ENCODE data around the gene INPP5K. TPM values are rescaled to one million over a fixed set of nuclear protein-coding genes. Genes with fewer than 3 reads are reported as not detected.
A peak's percentile ranks its signal among the peaks of the same experiment; 100 is the strongest.
"Not testable (repeated sequence)": the region's sequence is repeated elsewhere in the genome, so short reads cannot be mapped to it uniquely, and the experiment has no call there.

Gene INPP5K
- total RNA-seq, 1 donor from 2014 or later, result 21.4 TPM

DNA sequence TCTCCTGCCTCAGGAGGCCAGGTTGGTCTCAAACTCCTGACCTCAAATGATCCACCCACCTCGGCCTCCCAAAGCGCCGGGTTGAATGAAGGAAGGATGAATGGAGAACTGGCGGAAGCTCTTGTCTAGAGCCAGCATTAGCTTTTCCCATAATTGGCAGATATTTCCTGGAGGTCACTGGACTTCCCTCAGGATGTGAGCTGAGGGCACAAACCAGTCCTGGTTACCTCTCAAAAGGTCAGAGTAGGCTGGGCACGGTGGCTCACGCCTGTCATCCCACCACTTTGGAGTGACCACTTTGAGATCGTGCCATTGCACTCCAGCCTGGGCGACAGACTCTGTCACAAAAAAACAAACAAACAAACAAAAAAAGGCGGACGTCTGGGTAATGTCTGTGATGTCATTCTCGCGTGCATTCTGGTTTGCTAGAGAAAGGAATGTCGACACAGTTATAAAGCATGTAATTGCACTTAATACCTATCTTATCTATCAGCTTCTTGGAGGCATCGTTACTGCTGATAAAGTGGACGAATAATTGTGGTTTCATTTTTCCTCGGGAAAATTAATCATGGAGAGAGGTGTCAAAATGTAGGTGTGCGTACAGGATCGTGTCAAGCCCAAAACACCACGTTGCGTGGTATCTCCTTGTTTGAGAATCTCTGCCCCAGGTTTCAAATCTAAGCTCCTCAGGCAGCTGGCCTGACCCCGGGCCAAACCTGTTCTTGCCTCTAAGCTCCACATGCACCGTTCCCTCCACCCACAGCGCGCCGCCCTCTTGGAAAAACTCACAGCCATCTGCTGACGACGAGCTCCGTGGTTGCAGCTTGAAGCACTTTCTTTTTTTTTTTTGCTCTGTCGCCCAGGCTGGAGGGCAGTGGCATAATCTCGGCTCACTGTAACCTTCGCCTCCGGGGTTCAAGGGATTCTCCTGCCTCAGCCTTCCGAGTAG, 54.0 kb downstream of the INPP5K start:
- ATAC-seq, result no peak

DNA sequence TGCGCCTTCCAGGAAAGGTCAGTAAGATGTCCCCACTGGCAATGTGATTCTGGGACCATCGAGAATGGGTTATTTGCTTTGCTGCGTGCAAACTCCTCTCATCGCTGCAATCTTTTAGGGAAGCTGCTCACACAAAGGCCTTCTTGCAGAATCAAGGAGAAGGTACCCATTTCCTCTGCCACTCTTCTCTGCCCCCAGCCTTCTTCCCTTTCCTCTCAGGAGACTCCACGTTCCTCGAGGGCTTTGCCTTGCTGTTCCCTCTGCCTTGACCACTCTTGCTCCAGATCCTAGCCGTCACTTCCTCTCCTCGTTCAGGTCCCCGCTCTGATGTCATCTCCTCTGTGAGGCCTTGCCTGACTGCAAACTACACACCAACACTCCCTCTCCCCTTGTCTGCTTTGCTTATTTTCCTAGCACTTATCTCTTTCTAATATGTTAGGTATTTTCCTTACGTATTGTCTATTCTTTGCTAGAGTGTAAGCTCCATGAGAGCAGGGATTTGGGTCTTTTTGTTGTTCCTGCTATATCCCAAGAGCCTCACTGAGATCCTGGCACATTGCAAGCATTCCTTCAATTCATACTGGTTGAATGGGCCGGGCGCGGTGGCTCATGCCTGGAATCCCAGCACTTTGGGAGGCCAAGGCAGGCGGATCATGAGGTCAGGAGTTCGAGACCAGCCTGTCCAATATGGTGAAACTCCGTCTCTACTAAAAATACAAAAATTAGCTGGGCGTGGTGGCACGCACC, 55.0 kb downstream of the INPP5K start:
- no peak for ATAC-seq

DNA sequence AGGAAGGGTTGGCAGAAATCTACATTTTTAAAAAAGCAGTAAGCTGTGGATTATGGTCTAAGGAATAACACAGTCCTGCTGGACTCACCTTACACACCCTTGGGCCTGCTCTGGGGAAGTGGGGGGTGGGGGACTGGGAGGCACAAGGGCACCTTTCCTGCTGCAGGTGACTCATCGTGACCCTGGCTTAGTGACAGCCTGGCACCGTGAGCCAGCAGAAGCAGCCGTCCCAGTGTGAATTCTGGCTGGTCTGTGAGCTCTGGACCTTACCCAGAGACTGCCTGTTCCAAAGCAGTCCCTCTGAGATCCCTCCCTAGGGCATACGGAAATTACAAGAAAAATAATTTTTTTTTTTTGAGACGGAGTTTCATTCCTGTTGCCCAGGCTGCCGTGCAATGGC, 56.2 kb downstream of the INPP5K start:
- ATAC-seq, result peak; percentile 12

DNA sequence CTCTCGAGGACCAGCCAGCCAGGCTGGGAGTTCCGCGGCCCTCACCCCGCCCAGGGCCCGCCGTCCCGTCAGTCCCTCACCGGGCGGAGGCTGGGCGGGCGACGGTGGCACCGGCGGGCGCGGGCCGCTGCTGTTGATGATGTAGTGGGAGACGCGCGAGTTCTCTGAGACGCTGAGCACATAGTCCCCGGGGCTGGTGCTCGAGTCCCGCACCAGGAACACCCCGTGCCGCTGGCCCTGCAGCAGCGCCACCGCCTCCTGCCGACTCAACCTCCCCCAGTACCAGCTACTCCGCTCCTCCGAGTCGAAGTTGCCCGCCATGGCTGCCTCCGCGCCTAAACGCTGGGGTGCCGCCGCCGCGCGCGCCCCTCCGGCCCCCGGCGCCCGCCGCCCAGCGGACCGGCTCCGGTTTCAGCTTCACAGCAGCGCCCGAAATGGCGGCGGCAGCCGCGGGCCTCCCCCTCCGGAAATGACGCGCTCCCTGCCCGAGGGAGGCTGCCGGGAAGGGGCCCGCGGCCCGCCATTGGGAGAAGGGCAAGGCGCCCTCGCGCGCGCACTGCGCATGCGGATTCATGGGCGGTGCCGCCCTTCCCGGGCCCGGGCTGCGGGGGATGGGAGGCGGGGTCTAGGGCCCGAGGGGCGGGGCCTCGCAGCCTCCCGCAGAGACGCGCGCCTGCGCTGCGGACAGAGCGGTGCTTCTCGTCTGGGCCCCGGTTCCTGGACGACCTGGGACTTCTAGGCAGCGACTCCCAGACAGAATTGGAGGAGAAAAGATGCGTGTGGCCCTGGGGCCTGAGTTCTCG, 60.4 kb downstream of the INPP5K start, which contains the start of gene CRK:
TSS of gene CRK (minus strand) at position 436 of the 803 bp plus-strand sequence. CDS start at position 321, 115 bp downstream.
- peak; percentile 96 for ATAC-seq

DNA sequence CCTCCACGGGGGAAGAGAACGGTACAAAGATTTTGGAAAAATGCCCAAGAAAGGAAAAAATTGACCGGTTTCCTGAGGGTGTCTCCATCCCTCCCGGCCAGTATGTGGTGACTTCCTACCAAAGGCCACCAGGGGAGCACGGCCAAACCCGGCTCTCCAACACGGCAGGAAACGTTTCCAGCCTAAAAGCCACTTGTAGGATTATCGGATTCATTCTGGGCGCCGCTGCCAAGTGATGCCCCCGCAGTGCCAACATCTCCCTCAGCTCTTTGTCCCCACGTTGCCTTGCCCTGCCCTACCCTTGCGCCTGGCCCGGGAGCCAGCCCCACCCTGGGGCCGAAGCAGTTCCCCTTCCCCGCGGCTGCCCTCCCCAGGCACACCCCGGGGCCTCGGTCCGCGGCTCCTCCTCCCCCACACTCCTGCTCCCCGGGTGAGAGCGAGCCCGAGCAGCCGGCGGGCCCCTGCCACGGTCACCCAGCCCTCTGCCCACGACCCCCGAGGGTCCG, 61.1 kb downstream of the INPP5K start:
- peak; percentile 45 for ATAC-seq

DNA sequence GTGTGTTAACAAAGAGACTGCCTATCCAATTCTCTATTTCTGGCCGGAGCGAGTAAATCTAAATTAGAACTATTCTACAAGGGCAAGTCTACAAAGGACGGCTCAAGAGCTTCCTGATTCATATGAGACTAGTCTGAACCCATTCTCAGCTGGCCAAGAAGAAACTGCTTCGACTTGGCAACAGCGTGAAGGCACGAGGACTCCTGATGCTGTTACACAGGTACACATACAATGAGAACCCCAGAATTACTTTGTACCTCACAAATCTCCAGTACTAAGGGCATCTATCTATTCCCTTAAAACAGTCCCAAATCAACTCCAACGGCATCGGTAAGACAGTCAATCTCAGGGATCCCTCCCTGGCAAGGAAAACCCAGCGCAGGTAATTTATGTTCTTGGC, 61.9 kb downstream of the INPP5K start:
- no peak for ATAC-seq

DNA sequence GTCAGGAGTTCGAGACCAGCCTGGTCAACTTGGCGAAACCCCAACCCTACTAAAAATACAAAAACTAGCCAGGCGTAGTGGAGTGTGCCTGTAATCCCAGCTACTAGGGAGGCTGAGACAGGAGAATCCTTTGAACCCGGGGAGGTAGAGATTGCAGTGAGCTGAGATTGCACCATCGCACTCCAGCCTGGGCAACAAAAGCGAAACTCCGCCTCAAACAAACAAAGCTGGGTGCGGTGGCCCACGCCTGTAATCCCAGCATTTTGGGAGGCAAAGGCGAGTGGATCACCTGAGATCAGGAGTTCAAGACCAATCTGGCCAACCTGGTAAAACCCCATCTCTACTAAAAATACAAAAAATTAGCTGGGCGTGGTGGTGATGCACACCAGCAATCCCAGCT, 62.7 kb downstream of the INPP5K start:
- ATAC-seq, result not testable (repeated sequence)

DNA sequence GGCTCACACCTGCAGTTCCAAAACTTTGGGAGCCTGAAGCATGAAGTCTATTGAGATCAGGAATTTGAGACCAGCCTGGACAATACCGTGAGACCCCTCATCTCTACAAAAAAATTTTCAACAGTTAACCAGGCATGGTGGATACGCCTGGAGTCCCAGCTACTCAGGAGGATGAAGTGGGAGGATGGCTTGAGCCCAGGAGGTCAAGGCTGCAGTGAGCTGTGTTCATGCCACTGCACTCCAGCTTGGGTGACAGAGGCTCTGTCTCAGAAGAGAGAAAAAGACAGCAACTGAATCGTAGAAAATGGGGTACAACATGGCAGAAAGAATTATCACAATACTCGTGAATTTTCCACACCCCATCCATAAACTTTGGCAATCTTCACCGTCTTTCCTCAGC, 63.6 kb downstream of the INPP5K start:
- ATAC-seq, result no peak

DNA sequence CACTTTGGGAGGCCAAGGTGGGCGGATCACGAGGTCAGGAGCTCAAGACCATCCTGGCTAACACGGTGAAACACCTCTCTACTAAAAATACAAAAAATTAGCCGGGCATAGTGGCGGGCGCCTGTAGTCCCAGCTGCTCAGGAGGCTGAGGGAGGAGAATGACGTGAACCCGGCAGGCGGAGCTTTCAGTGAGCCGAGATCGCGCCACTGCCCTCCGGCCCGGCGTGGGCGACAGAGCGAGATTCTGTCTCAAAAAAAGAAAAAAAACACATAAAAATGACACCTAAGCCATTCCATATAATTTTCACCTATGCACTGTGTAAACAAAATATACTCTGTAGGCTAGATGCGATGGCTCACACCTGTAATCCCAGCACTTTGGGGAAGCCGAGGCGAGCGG, 66.2 kb downstream of the INPP5K start:
- not testable (repeated sequence) for ATAC-seq

DNA sequence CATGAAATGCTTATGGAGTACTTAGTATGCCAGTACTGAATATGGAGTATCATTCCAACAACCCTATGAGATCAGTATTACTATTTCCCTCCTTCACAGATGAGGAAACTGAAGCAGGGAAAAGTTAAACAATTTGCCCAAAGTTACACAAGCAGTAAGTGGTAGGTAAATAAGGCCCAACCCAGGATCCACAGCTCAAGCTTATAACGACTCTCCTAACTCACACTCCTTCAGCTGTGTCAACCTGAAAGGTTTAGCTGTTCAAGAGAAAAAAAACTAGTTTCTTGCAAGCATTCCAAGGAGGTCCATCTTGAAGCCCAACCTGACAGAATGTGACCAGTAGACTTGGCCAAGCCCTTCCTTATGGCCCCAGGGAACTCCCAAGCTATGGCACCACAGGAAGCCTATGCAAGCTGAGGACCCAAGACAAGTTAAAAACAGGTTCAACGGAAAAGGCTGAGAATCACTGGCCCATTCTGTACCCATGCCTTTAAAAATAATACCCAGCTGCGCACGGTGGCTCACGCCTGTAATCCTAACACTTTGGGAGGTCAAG, 66.9 kb downstream of the INPP5K start:
- peak; percentile 31 for ATAC-seq

DNA sequence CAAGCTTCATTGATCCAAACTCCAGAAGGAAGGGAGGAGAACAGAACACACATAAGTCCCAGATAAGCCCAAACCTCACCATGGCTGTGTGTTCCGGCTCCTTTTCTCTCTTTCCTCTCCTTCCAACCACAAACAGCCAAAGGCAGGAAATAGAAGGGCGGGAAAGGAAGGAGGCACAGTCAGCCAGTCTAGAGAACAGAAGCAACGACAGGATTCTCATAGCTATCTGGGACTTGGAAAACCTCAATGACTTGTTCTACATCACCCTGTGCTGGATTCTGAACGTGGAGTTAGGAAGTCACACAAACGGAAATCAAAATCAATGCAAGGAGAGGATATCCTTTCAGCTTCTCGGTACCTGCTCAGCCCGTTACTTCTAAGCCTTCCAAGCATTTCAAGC, 69.4 kb downstream of the INPP5K start:
- ATAC-seq, result no peak

DNA sequence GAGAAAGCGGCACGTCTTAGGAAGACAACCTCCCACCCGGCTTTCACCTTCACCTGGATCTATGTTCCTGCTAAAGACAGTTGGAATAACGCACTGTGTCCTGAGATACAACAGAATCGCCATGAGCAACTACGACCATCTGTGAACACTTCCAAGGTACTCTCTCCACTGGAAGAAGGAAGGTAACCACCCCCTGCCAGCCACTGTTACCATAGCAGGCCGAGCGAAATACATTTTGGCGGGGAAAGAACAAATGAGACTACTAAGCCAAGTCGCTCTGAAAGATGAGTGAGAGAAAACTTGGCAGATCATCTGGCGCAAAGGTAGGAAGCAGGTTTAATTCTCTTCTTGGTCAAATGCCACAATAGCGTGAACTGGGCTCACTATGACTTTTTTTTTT, 70.2 kb downstream of the INPP5K start:
- no peak for ATAC-seq

DNA sequence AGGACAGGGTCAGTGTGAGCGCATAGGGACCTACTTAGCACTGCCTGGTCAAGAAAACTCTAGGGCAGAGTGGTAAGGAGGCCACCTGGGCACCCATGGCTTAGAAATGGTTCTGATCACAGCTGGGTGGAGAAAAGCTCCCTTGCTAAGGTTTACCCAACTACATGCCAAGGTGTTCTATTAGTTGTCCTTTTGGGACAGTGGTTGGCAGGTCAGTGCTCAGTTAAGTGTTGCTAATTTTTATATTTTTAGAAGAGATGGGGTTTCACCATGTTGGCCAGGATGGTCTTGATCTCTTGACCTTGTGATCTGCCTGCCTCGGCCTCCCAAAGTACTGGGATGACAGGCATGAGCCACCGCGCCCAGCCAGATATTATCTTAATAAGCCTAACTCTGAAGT, 70.7 kb downstream of the INPP5K start:
- not testable (repeated sequence) for ATAC-seq

Other genes with a start within 250 kb of the INPP5K start
- gene BHLHA9, start 246.2 kb downstream of the INPP5K start, total RNA-seq, result not detected
- not detected for gene TRARG1, start 236.9 kb downstream of the INPP5K start, total RNA-seq
- gene YWHAE, start 116.4 kb downstream of the INPP5K start, total RNA-seq, result 483 TPM
- gene CRK, start 60.4 kb downstream of the INPP5K start, total RNA-seq, result 42.2 TPM
- gene MYO1C, start 23.9 kb downstream of the INPP5K start, total RNA-seq, result 94.2 TPM
- gene PITPNA, start 46.2 kb upstream of the INPP5K start, total RNA-seq, result 94.4 TPM
- gene SLC43A2, start 112.2 kb upstream of the INPP5K start, total RNA-seq, result 3.6 TPM
- 2.3 TPM for gene SCARF1, start 129.1 kb upstream of the INPP5K start, total RNA-seq
- 5.3 TPM for gene RILP, start 133.3 kb upstream of the INPP5K start, total RNA-seq
- 171 TPM for gene PRPF8, start 168.3 kb upstream of the INPP5K start, total RNA-seq
- gene TLCD2, start 193.8 kb upstream of the INPP5K start, total RNA-seq, result 10.9 TPM
- gene WDR81, start 208.1 kb upstream of the INPP5K start, total RNA-seq, result 10.2 TPM
- gene SERPINF2, start 226.3 kb upstream of the INPP5K start, total RNA-seq, result 2.7 TPM
- 28.4 TPM for gene SERPINF1, start 245.4 kb upstream of the INPP5K start, total RNA-seq